CD4-positive, alpha-beta T cell (primary cell): ENCODE measurements around the gene GFY. TPM values are rescaled to one million over a fixed set of nuclear protein-coding genes. Genes with fewer than 3 reads are reported as not detected.

Experiments used
- ATAC-seq: fragments of 200-7000 bp; cut with Tn5 transposase; one replicate; pipeline ENCODE4 v1.10.0; 2022; ENCODE audit warnings: mild to moderate bottlenecking; ENCODE audit not compliant: poor library complexity
- CTCF ChIA-PET: fragments of 350-600 bp; sonication (Branson Sonifier 250); formaldehyde crosslinking; loops from one replicate; lab custom pipeline; 2021; ENCODE audit warnings: antibody characterized with exemption, inconsistent platforms; lab: Charles Lee
- POLR2A ChIA-PET: fragments of 350-600 bp; sonication (Branson Sonifier 250); formaldehyde crosslinking; loops from one replicate; lab custom pipeline; 2021; ENCODE audit warnings: antibody characterized with exemption, inconsistent platforms; lab: Charles Lee
- DNase-seq, 14 experiments: peaks; one replicate each; pipeline ENCODE4 v3.0.0-alpha.2; 2013 to 2020; ENCODE audit warnings: mixed read lengths in 2 of 14
- H3K27ac ChIP-seq, 2 donors: one replicate each; pipeline versions ENCODE4 v1.5.1 to v1.7.0; 2013; ENCODE audit warnings: low read length in 2 of 2, low read depth in 1 of 2, mild to moderate bottlenecking in 1 of 2
- H3K27me3 ChIP-seq, 2 experiments: 1 replicate in 1 of 2; 2 replicates in 1 of 2; pipeline versions ENCODE4 v1.6.1 to v1.7.0; 2013; ENCODE audit warnings: low read length in 2 of 2, control low read depth in 1 of 2, mild to moderate bottlenecking in 1 of 2, moderate library complexity in 1 of 2; ENCODE audit not compliant: insufficient read depth in 2 of 2, control insufficient read depth in 1 of 2
- H3K36me3 ChIP-seq: one replicate; pipeline ENCODE4 v1.6.1; 2013; ENCODE audit warnings: low read length, control low read depth; ENCODE audit not compliant: insufficient read depth
- H3K4me1 ChIP-seq: one replicate; pipeline ENCODE4 v1.6.1; 2013; ENCODE audit warnings: low read length, control low read depth; ENCODE audit not compliant: insufficient read depth
- H3K4me3 ChIP-seq: one replicate; pipeline ENCODE4 v1.5.1; 2013; ENCODE audit warnings: mild to moderate bottlenecking, low read length, moderate library complexity
- H3K9me3 ChIP-seq, 2 experiments: 1 replicate in 1 of 2; 2 replicates in 1 of 2; pipeline versions ENCODE4 v1.6.1 to v1.7.0; 2013; ENCODE audit warnings: low read length in 2 of 2, mild to moderate bottlenecking in 2 of 2, control low read depth in 1 of 2, moderate library complexity in 1 of 2; ENCODE audit not compliant: control insufficient read depth in 1 of 2, insufficient read depth in 1 of 2
- H3K27ac Mint-ChIP-seq: one replicate; pipeline ENCODE4 v1.8.0; 2020; ENCODE audit warnings: mixed read lengths
- H3K27me3 Mint-ChIP-seq: one replicate; pipeline ENCODE4 v1.8.0; 2021; ENCODE audit warnings: mixed read lengths
- H3K36me3 Mint-ChIP-seq: one replicate; pipeline ENCODE4 v1.8.0; 2021; ENCODE audit warnings: low read depth, mixed read lengths
- H3K4me1 Mint-ChIP-seq: one replicate; pipeline ENCODE4 v1.8.0; 2021; ENCODE audit warnings: low read depth, mixed read lengths
- H3K4me3 Mint-ChIP-seq: one replicate; pipeline ENCODE4 v1.8.0; 2020; ENCODE audit warnings: mild to moderate bottlenecking, mixed read lengths
- H3K9me3 Mint-ChIP-seq: one replicate; pipeline ENCODE4 v1.8.0; 2020; ENCODE audit warnings: mixed read lengths
- intact Hi-C, 2 experiments: fragments of 100-400 bp; cut with DNase I in 1 of 2; cut with micrococcal nuclease in 1 of 2; formaldehyde crosslinking; loops; one replicate each; pipeline versions ENCODE4 v1.15.1 to v1.9.0; 2023 to 2025; cut with DNase I, micrococcal nuclease
- total RNA-seq, 174 experiments: library from RNA in 2 of 174; stranded (reverse) in 2 of 174; gene quantifications; one replicate each; pipeline ENCODE4 v1.2.3 and lab custom pipeline; 2021 to 2026
- TF ChIP-seq, protein P1 (sequence below): fragments of 200-600 bp; IDR thresholded peaks from one replicate; pipeline ENCODE4 v1.8.0; 2022; ENCODE audit warnings: antibody characterized with exemption, mild to moderate bottlenecking

The GFY gene
- total RNA-seq, 2 experiments from 2014 or later: not detected

DNA sequence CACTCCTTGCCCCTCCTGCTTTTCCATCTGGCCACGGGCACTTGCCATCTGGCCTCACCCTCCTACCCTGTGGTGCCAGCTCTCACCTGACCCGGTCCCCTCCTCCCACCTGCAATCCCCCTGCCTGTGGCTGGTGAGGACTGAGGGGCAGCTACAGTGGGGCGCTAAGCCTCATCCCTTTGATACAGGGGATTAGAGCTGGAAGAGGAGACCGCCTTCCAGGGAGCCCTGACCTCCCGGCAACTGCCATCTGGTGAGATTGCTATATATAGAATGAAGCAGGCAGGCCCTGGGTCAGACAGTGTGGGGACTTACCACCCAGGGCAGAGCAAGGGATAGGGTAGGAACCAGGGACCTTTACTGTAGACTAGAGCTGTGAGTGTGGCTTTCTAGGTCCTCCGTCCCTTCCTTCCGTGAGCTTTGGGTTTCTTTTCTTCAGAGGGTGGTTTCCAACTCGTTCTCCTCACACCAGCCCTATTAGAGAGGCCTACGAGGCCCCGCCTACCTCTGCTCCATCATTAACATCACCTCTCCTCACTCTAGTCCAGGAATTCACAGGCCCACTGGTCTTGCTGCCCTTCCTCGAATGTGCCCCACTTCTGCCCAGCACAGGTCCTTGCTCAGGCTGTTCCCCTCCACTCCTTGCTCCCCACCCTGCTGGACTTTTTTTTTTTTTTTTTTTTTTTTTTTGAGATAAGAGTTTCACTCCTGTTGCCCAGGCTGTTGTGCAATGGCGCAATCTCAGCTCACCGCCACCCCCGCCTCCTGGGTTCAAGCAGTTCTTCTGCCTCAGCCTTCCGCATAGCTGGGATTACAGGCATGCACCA is 29.4 kb upstream of the GFY start:
- ChIA-PET POLR2A (interaction anchor here (1.1 kb wide), 1 partner anchor 58 kb away, joined by 3 read pairs; no protein-coding TSS in a partner anchor), CTCF (interaction anchor here (1.3 kb wide), 1 partner anchor 47 kb away, joined by 3 read pairs; no protein-coding TSS in a partner anchor)
- no peaks in the 10 kb centered on the region for H3K36me3 Mint-ChIP-seq

DNA sequence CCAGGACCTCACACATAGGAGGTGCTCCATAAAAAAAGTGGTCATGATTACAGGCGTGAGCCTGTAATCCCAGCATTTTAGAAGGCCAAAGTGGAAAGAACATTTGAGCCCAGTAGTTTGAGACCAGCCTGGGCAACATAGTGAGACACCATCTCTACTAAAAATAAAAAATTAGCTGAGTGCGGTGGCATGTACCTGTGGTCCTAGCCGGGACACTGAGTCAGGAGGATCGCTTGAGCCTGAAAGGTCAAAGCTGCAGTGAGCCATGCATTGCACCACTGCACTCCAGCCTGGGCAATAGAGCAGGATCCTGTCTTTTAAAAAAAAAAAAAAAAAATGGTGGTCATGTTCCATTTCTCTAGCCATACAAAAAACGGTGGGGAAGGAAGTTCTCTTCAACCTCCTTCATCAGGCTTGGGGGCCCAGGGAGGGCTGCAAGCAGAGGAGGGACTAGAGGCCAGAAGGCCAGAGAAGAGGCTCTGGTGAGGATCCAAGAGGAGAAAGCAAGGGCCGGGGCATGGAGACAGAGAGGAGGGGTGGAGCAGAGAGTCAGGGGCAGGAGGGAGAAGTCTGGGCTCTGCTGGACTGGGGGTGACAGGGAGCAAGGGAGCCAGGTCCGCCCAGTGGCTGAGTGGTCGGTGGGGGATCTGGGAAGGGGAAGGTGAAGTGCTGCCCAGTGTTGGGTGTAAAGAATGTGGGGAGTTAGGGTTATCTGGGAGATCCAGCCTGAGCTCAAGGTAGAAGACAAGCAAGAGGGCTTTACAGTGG is 28.3 kb upstream of the GFY start:
- no peaks in the 10 kb centered on the region for H3K27me3 ChIP-seq
- peaks cover 24% of the 10 kb centered on the region for H3K4me1 Mint-ChIP-seq
- intact Hi-C loops: loop anchor here in 1 of 2 experiments (10.0 kb wide), 1 partner anchor 148 kb away; no protein-coding TSS in a partner anchor
- no peaks in the 10 kb centered on the region for H3K9me3 Mint-ChIP-seq
- POLR2A ChIA-PET: interaction anchor here (0.7 to 1.5 kb wide), 4 partner anchors 10 to 57 kb away, joined by 3 to 6 read pairs (median 4); partner anchors contain the start of gene GFY
- no peaks in the 10 kb centered on the region for H3K9me3 ChIP-seq
- no peaks in the 10 kb centered on the region for H3K36me3 ChIP-seq
- H3K27ac Mint-ChIP-seq: no peak overlapping the region
- H3K27me3 Mint-ChIP-seq: no peaks in the 10 kb centered on the region
- CTCF ChIA-PET: no interaction called here
- ATAC-seq: no peak
- H3K36me3 Mint-ChIP-seq: no peaks in the 10 kb centered on the region
- no peak overlapping the region for H3K4me3 Mint-ChIP-seq
- no peak overlapping the region for H3K27ac ChIP-seq
- TF ChIP-seq, protein P1, sequence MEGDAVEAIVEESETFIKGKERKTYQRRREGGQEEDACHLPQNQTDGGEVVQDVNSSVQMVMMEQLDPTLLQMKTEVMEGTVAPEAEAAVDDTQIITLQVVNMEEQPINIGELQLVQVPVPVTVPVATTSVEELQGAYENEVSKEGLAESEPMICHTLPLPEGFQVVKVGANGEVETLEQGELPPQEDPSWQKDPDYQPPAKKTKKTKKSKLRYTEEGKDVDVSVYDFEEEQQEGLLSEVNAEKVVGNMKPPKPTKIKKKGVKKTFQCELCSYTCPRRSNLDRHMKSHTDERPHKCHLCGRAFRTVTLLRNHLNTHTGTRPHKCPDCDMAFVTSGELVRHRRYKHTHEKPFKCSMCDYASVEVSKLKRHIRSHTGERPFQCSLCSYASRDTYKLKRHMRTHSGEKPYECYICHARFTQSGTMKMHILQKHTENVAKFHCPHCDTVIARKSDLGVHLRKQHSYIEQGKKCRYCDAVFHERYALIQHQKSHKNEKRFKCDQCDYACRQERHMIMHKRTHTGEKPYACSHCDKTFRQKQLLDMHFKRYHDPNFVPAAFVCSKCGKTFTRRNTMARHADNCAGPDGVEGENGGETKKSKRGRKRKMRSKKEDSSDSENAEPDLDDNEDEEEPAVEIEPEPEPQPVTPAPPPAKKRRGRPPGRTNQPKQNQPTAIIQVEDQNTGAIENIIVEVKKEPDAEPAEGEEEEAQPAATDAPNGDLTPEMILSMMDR: no peak
- no peak overlapping the region for H3K4me3 ChIP-seq
- no peak for DNase-seq
- peaks cover 31% of the 10 kb centered on the region for H3K4me1 ChIP-seq

More for the DNA sequence above, 29.4 kb upstream of the GFY start:
- Mint-ChIP-seq H3K4me3 (no peak overlapping the region), H3K27me3 (no peaks in the 10 kb centered on the region), H3K9me3 (no peaks in the 10 kb centered on the region), H3K27ac (no peak overlapping the region), H3K4me1 (peaks cover 29% of the 10 kb centered on the region)
- DNase-seq: no peak
- Histone ChIP-seq H3K27ac (no peak overlapping the region), H3K4me1 (peaks cover 37% of the 10 kb centered on the region), H3K36me3 (no peaks in the 10 kb centered on the region), H3K4me3 (no peak overlapping the region), H3K9me3 (no peaks in the 10 kb centered on the region), H3K27me3 (no peaks in the 10 kb centered on the region)
- no peak for ATAC-seq
- intact Hi-C loops: loop anchor here in 1 of 2 experiments (10.0 kb wide), 1 partner anchor 149 kb away; no protein-coding TSS in a partner anchor
- TF ChIP-seq, protein P1: no peak

DNA sequence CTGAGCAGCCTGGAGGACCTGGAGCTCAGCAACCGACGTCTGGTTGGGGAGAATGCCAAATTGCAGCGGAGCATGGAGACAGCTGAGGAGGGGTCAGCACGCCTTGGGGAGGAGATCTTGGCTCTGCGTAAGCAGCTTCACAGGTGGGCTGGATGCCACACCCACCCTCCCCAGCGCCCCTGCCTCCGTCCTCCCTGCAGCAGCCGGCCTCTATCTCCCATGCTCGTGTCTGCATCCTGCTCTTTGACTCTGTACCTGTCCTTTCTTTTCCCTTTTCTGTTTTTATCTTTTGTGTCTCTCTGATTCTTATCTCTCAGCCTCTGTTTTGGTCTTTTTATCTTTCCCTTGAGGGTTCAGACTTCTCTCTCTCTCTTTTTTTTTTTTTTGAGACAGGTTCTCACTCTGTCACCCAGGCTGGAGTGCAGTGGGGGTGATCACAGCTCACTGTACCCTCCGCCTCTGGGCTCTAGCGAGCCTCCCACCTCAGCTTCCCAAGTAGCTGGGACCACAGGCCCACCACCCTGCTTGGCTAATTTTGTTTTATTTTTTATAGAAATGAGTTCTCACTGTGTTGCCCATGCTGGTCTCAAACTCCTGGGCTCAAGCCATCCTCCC is 27.1 kb upstream of the GFY start:
- TF ChIP-seq, protein P1: no peak
- CTCF ChIA-PET: interaction anchor here (0.7 kb wide), 1 partner anchor 199 kb away, joined by 4 read pairs; no protein-coding TSS in a partner anchor

More for the DNA sequence above, 27.1 kb upstream of the GFY start:
- peak overlapping the region; percentile 2 for H3K4me3 Mint-ChIP-seq
- POLR2A ChIA-PET: interaction anchor here (0.7 to 1.5 kb wide), 4 partner anchors 9 to 55 kb away, joined by 3 to 6 read pairs (median 4); partner anchors contain the start of gene GFY
- no peaks in the 10 kb centered on the region for H3K36me3 ChIP-seq
- peaks cover 21% of the 10 kb centered on the region for H3K4me1 Mint-ChIP-seq
- peaks cover 28% of the 10 kb centered on the region for H3K4me1 ChIP-seq
- no peaks in the 10 kb centered on the region for H3K9me3 Mint-ChIP-seq
- no peak overlapping the region for H3K4me3 ChIP-seq
- intact Hi-C loops: loop anchor here in 1 of 2 experiments (10.0 kb wide), 1 partner anchor 147 kb away; no protein-coding TSS in a partner anchor
- H3K27ac Mint-ChIP-seq: no peak overlapping the region
- H3K27ac ChIP-seq: no peak overlapping the region
- H3K9me3 ChIP-seq: no peaks in the 10 kb centered on the region
- no peaks in the 10 kb centered on the region for H3K27me3 Mint-ChIP-seq
- peak in 1 of 14 experiments; percentile 15 for DNase-seq
- ATAC-seq: peak; percentile 41
- no peaks in the 10 kb centered on the region for H3K36me3 Mint-ChIP-seq
- H3K27me3 ChIP-seq: no peaks in the 10 kb centered on the region
